HepG2 (cell line): ENCODE results near the gene SPARC.

Experiments
- DNMT1 ChIP-seq: sonication (generic); formaldehyde crosslinking; IDR thresholded peaks from 2 replicates; pipeline ENCODE4 v1.5.1; 2020; ENCODE audit warnings: mild to moderate bottlenecking, missing genetic modification reagents
- POLR2A ChIP-seq, 2 experiments: IDR thresholded peaks; 2 replicates each; pipeline ENCODE4 v1.6.1; 2011; ENCODE audit warnings: low read depth in 2 of 2, low read length in 2 of 2, mild to moderate bottlenecking in 1 of 2, moderate library complexity in 1 of 2; ENCODE audit not compliant: insufficient read depth in 1 of 2
- SIX1 ChIP-seq: sonication (generic); formaldehyde crosslinking; IDR thresholded peaks from 2 replicates; pipeline ENCODE4 v1.4.0; 2020; ENCODE audit warnings: missing genetic modification reagents, borderline replicate concordance
- ZFP41 ChIP-seq: sonication (generic); formaldehyde crosslinking; IDR thresholded peaks from 2 replicates; pipeline ENCODE4 v1.4.0; 2020; ENCODE audit warnings: mild to moderate bottlenecking, missing genetic modification reagents, borderline replicate concordance
- TF ChIP-seq, protein P1 (sequence below): IDR thresholded peaks from 2 replicates; pipeline ENCODE4 v1.6.1; 2012; ENCODE audit warnings: inconsistent platforms

DNA sequence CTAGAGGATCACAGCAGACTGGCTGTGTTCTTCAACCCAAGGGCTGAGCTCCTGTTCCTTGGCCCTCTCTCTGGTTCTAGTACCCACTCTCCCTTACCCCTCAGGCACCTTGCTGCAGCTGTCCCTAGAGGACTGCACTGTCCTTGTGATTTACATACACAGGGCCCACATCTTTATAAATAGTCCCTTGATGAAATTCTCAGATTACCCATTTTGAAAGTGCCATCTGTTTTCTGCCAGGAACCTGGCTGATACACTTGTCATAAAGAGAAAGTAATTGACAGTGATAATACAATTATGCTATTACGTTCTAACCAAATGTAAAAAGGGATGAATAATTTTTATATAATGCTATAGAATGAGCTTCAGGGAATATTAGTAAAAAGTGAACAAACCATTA is 16.5 kb upstream of the SPARC start:
- TF ChIP-seq DNMT1: no peak
- no peak for TF ChIP-seq POLR2A (IDR thresholded peaks at IDR 0.05; ENCODE audit: insufficient read depth in 1 of 2, low read depth in 2 of 2, low read length in 2 of 2)
- no peak for TF ChIP-seq ZFP41 (CRISPR knock-in tag)
- TF ChIP-seq SIX1: no peak
- TF ChIP-seq, protein P1, sequence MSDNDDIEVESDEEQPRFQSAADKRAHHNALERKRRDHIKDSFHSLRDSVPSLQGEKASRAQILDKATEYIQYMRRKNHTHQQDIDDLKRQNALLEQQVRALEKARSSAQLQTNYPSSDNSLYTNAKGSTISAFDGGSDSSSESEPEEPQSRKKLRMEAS: no peak
